Sigmoid colon (tissue), 7 donors: Measurements from ENCODE around the gene HORMAD2. TPM values are rescaled to one million over a fixed set of nuclear protein-coding genes. Genes with fewer than 3 reads are reported as not detected.

Source experiments
- polyA plus RNA-seq, 3 donors: library from polyadenylated mRNA; stranded (reverse); fragments of 200-250 nt; gene quantifications; one replicate each; pipeline ENCODE4 v1.2.3, GENCODE V29; 2013
- total RNA-seq, 4 donors: library from RNA; depleted of rRNA; stranded (reverse); fragments of >200 nt; gene quantifications; one replicate each; pipeline ENCODE4 v1.1.0, GENCODE V29; 2016
- donor health status: healthy with polysubstance abuse.
- donor health status: Bipolar disorder and iron deficiency.
- donor health status: healthy.

HORMAD2 gene
- total and polyA plus RNA-seq, 7 donors: not detected

Other genes with a start within 250 kb of the HORMAD2 start
- gene ASCC2, start 242.2 kb upstream of the HORMAD2 start, total RNA-seq: 10 to 100 TPM; 15.0 to 37.7 (median 20.5) TPM
- 10 to 100 TPM; 47.4 to 51.0 (median 48.0) TPM for gene ASCC2, start 242.2 kb upstream of the HORMAD2 start, polyA plus RNA-seq
- 10 to 100 TPM; 40.7 to 52.3 (median 41.3) TPM for gene MTMR3, start 197.3 kb upstream of the HORMAD2 start, total RNA-seq
- gene MTMR3, start 197.3 kb upstream of the HORMAD2 start, polyA plus RNA-seq: 10 to 100 TPM in 2 of 3 donors, 1 to 10 TPM in 1; 6.6 to 21.1 (median 10.9) TPM
- gene LIF, start 166.3 kb downstream of the HORMAD2 start, total RNA-seq: 1 to 10 TPM in 1 of 4 donors, under 1 TPM in 3; 0.28 to 5.8 (median 0.34) TPM
- 10 to 100 TPM in 1 of 3 donors, 1 to 10 TPM in 2; 1.6 to 10.3 (median 1.8) TPM for gene LIF, start 166.3 kb downstream of the HORMAD2 start, polyA plus RNA-seq
- 10 to 100 TPM in 1 of 4 donors, 1 to 10 TPM in 1, under 1 TPM in 2; 0.71 to 12.8 (median 3.5) TPM for gene OSM, start 186.4 kb downstream of the HORMAD2 start, total RNA-seq
- 1 to 10 TPM in 2 of 3 donors, under 1 TPM in 1; 0.60 to 9.9 (median 1.5) TPM for gene OSM, start 186.4 kb downstream of the HORMAD2 start, polyA plus RNA-seq
- gene CASTOR1, start 209.0 kb downstream of the HORMAD2 start, total RNA-seq: 10 to 100 TPM in 2 of 4 donors, 1 to 10 TPM in 2; 5.3 to 15.0 (median 10.8) TPM
- gene CASTOR1, start 209.0 kb downstream of the HORMAD2 start, polyA plus RNA-seq: 1 to 10 TPM in 2 of 3 donors, not detected in 1; 6.4 to 8.4 TPM
- 10 to 100 TPM; 12.5 to 31.0 (median 26.8) TPM for gene TBC1D10A, start 246.5 kb downstream of the HORMAD2 start, total RNA-seq
- gene TBC1D10A, start 246.5 kb downstream of the HORMAD2 start, polyA plus RNA-seq: 10 to 100 TPM; 28.8 to 35.4 (median 29.1) TPM